Measurements from ENCODE around the gene CD2AP. TPM values are rescaled to one million over a fixed set of nuclear protein-coding genes. Genes with fewer than 3 reads are reported as not detected.

Gene CD2AP
- total RNA-seq, 1 experiment from 2014 or later: 20.6 TPM

GRCh38 chr6:47674673-47675072 lies 197.1 kb downstream of the CD2AP start:
- Histone ChIP-seq H3K27me3 (replicated peaks; ENCODE audit: insufficient read depth, low read depth, low read length, poor library complexity) (no peaks in the 10 kb centered on the region), H3K4me1 (ENCODE audit: insufficient read depth, low read length, poor library complexity, severe bottlenecking) (peaks cover 16% of the 10 kb centered on the region), H3K4me3 (ENCODE audit: low read depth, low read length, poor library complexity, severe bottlenecking) (no peak overlapping the region), H3K27ac (ENCODE audit: low read depth, low read length, poor library complexity, severe bottlenecking) (no peak overlapping the region), H3K9me3 (ENCODE audit: low read depth, low read length, poor library complexity, severe bottlenecking) (no peaks in the 10 kb centered on the region), H3K36me3 (ENCODE audit: insufficient read depth, low read length, poor library complexity, severe bottlenecking) (no peaks in the 10 kb centered on the region)
- TF ChIP-seq CTCF (conservative IDR thresholded peaks at IDR 0.05; ENCODE audit: low read depth, low read length) (no peak), EZH2 (IDR thresholded peaks at IDR 0.05; ENCODE audit: borderline replicate concordance, low read depth, low read length, poor library complexity, severe bottlenecking) (no peak)
- no peak for DNase-seq (ENCODE audit: low spot score)
- intact Hi-C loops (cut with micrococcal nuclease; ENCODE audit: unreplicated experiment): no loop called here
- BruUV-seq (replicated peaks): no TSS peak
- ChIA-PET POLR2A (ENCODE audit: low non-redundant PET) (no interaction called here), CTCF (no interaction called here)

Other genes with a start within 250 kb of the CD2AP start
- gene TNFRSF21, start 167.9 kb upstream of the CD2AP start, total RNA-seq (2021): 31.3 and 36.0 TPM in 2 replicates
- gene ADGRF4, start 220.8 kb downstream of the CD2AP start, total RNA-seq (2021): not detected in 2 replicates

All from A673 (cell line).